Karpas-422 (cell line): ENCODE data around the gene MED4. TPM values are rescaled to one million over a fixed set of nuclear protein-coding genes. Genes with fewer than 3 reads are reported as not detected.

Experiments
- DNase-seq: peaks from one replicate; pipeline ENCODE4 v3.0.0-alpha.2; 2015
- H2AFZ ChIP-seq: fragments of 200-600 bp; sonication (generic); 2 replicates; pipeline ENCODE4 v1.6.1; 2014; ENCODE audit warnings: antibody characterized with exemption, low read length, mixed read lengths
- H3K27ac ChIP-seq: fragments of 200-600 bp; sonication (generic); 2 replicates; pipeline ENCODE4 v1.5.1; 2014; ENCODE audit warnings: mild to moderate bottlenecking, low read length, moderate library complexity
- H3K27me3 ChIP-seq: fragments of 200-600 bp; sonication (generic); 2 replicates; pipeline ENCODE4 v1.6.1; 2014; ENCODE audit warnings: low read length, mixed read lengths
- H3K36me3 ChIP-seq: fragments of 200-600 bp; sonication (generic); 2 replicates; pipeline ENCODE4 v1.6.1; 2014; ENCODE audit warnings: low read length, mixed read lengths; ENCODE audit not compliant: insufficient read depth
- H3K4me1 ChIP-seq: fragments of 200-600 bp; sonication (generic); 2 replicates; pipeline ENCODE4 v1.6.1; 2014; ENCODE audit warnings: mild to moderate bottlenecking, low read length, mixed read lengths
- H3K4me2 ChIP-seq: fragments of 200-600 bp; sonication (generic); 2 replicates; pipeline ENCODE4 v1.6.1; 2014; ENCODE audit warnings: low read length, low read depth, mild to moderate bottlenecking; ENCODE audit not compliant: poor library complexity, severe bottlenecking
- H3K4me3 ChIP-seq: fragments of 200-600 bp; sonication (generic); 2 replicates; pipeline ENCODE4 v1.5.1; 2014; ENCODE audit warnings: mild to moderate bottlenecking, antibody characterized with exemption, low read length, mixed read lengths
- H3K79me2 ChIP-seq: fragments of 200-600 bp; sonication (generic); 2 replicates; pipeline ENCODE4 v1.6.1; 2014; ENCODE audit warnings: mild to moderate bottlenecking, low read length, mixed read lengths
- H3K9ac ChIP-seq: fragments of 200-600 bp; sonication (generic); 2 replicates; pipeline ENCODE4 v1.6.0; 2014; ENCODE audit warnings: low read length
- H3K9me2 ChIP-seq: fragments of 200-600 bp; sonication (generic), shearing (Covaris generic); replicated peaks from 2 replicates; pipeline ENCODE4 v1.6.0; 2014; ENCODE audit warnings: mild to moderate bottlenecking, low read length, moderate library complexity; ENCODE audit not compliant: insufficient read depth
- H3K9me3 ChIP-seq: fragments of 300-700, 200-600 bp; sonication (generic); 2 replicates; pipeline ENCODE4 v1.6.1; 2014; ENCODE audit warnings: low read length, mixed read lengths
- H4K20me1 ChIP-seq: fragments of 200-600 bp; sonication (generic); 2 replicates; pipeline ENCODE4 v1.6.1; 2014; ENCODE audit warnings: mild to moderate bottlenecking, antibody characterized with exemption, low read length, low read depth; ENCODE audit not compliant: insufficient read depth
- total RNA-seq: library from RNA; depleted of rRNA; stranded (reverse); fragments of >200 nt; shearing (Covaris generic); gene quantifications from 2 replicates; pipeline ENCODE4 v1.2.3, GENCODE V29; 2014; ENCODE audit warnings: low replicate concordance

MED4 gene
- total RNA-seq, 1 experiment from 2014 or later: 68.3 TPM

- no peak overlapping the region for H3K4me2 ChIP-seq
- H3K27me3 ChIP-seq: no peaks in the 10 kb centered on the region
- H4K20me1 ChIP-seq: no peaks in the 10 kb centered on the region
- DNase-seq: no peak
- peaks cover 64% of the 10 kb centered on the region for H3K36me3 ChIP-seq
- H3K9me2 ChIP-seq: no peaks in the 10 kb centered on the region
- H3K79me2 ChIP-seq: peaks cover 35% of the 10 kb centered on the region
- H3K4me1 ChIP-seq: peaks cover 5% of the 10 kb centered on the region
- no peak overlapping the region for H3K9ac ChIP-seq
- no peak overlapping the region for H3K4me3 ChIP-seq
- H3K27ac ChIP-seq: no peak overlapping the region
- H3K9me3 ChIP-seq: no peaks in the 10 kb centered on the region
- no peak overlapping the region for H2AFZ ChIP-seq
Measured at GRCh38 chr13:48081739-48082138, 13.2 kb downstream of the MED4 start.

- H2AFZ ChIP-seq: no peak overlapping the region
- no peak overlapping the region for H3K4me3 ChIP-seq
- peaks cover 85% of the 10 kb centered on the region for H3K36me3 ChIP-seq
- H3K79me2 ChIP-seq: peaks cover 27% of the 10 kb centered on the region
- peaks cover 4% of the 10 kb centered on the region; the same call in 1 of the 2 replicates for H3K9me3 ChIP-seq
- no peak overlapping the region for H3K9ac ChIP-seq
- no peaks in the 10 kb centered on the region for H3K27me3 ChIP-seq
- H3K9me2 ChIP-seq: no peaks in the 10 kb centered on the region
- peak; percentile 85 for DNase-seq
- H4K20me1 ChIP-seq: no peaks in the 10 kb centered on the region
- H3K27ac ChIP-seq: no peak overlapping the region
- H3K4me2 ChIP-seq: no peak overlapping the region
- peaks cover 5% of the 10 kb centered on the region for H3K4me1 ChIP-seq
Measured at GRCh38 chr13:48078251-48078656, 16.6 kb downstream of the MED4 start.

GRCh38 chr13:48074006-48074405, 20.9 kb downstream of the MED4 start:
- no peak overlapping the region for H3K4me3 ChIP-seq
- no peaks in the 10 kb centered on the region for H4K20me1 ChIP-seq
- peaks cover 5% of the 10 kb centered on the region for H3K4me1 ChIP-seq
- peaks cover 92% of the 10 kb centered on the region for H3K36me3 ChIP-seq
- H3K9ac ChIP-seq: no peak overlapping the region
- no peaks in the 10 kb centered on the region for H3K27me3 ChIP-seq
- H3K4me2 ChIP-seq: no peak overlapping the region
- H3K9me3 ChIP-seq: peaks cover 26% of the 10 kb centered on the region
- peaks cover 25% of the 10 kb centered on the region for H3K79me2 ChIP-seq
- no peak overlapping the region for H3K27ac ChIP-seq
- H3K9me2 ChIP-seq: no peaks in the 10 kb centered on the region
- no peak overlapping the region for H2AFZ ChIP-seq
- no peak for DNase-seq

- Histone ChIP-seq H3K27ac (no peak overlapping the region), H3K36me3 (peaks cover 97% of the 10 kb centered on the region), H3K4me1 (no peaks in the 10 kb centered on the region), H3K4me3 (no peak overlapping the region), H3K9me3 (peaks cover 26% of the 10 kb centered on the region), H3K79me2 (peaks cover 33% of the 10 kb centered on the region), H2AFZ (no peak overlapping the region), H3K4me2 (no peak overlapping the region), H3K9ac (no peak overlapping the region), H3K9me2 (no peaks in the 10 kb centered on the region), H4K20me1 (no peaks in the 10 kb centered on the region), H3K27me3 (no peaks in the 10 kb centered on the region)
- DNase-seq: no peak
Measured at GRCh38 chr13:48072787-48073186, 22.1 kb downstream of the MED4 start.

GRCh38 chr13:48072304-48072703, 22.6 kb downstream of the MED4 start:
- peaks cover 36% of the 10 kb centered on the region for H3K79me2 ChIP-seq
- H3K4me2 ChIP-seq: no peak overlapping the region
- H3K4me3 ChIP-seq: no peak overlapping the region
- no peaks in the 10 kb centered on the region for H3K4me1 ChIP-seq
- H3K36me3 ChIP-seq: peaks cover 98% of the 10 kb centered on the region
- peaks cover 26% of the 10 kb centered on the region for H3K9me3 ChIP-seq
- H3K27ac ChIP-seq: no peak overlapping the region
- DNase-seq: no peak
- H3K9me2 ChIP-seq: no peaks in the 10 kb centered on the region
- no peaks in the 10 kb centered on the region for H3K27me3 ChIP-seq
- H3K9ac ChIP-seq: no peak overlapping the region
- H2AFZ ChIP-seq: no peak overlapping the region
- H4K20me1 ChIP-seq: no peaks in the 10 kb centered on the region

- H3K4me1 ChIP-seq: no peaks in the 10 kb centered on the region
- H3K27me3 ChIP-seq: no peaks in the 10 kb centered on the region
- no peak overlapping the region for H3K9ac ChIP-seq
- H3K4me3 ChIP-seq: no peak overlapping the region
- H3K79me2 ChIP-seq: peaks cover 29% of the 10 kb centered on the region
- no peaks in the 10 kb centered on the region for H3K9me2 ChIP-seq
- no peak for DNase-seq
- H3K4me2 ChIP-seq: no peak overlapping the region
- no peak overlapping the region for H3K27ac ChIP-seq
- H3K36me3 ChIP-seq: peaks cover 94% of the 10 kb centered on the region
- H3K9me3 ChIP-seq: peaks cover 26% of the 10 kb centered on the region
- H4K20me1 ChIP-seq: no peaks in the 10 kb centered on the region
- no peak overlapping the region for H2AFZ ChIP-seq
Measured at GRCh38 chr13:48070942-48071341, 24.0 kb downstream of the MED4 start.

- Histone ChIP-seq H3K27me3 (no peaks in the 10 kb centered on the region), H2AFZ (no peak overlapping the region), H3K9me2 (no peaks in the 10 kb centered on the region), H3K4me1 (peaks cover 5% of the 10 kb centered on the region), H3K79me2 (peaks cover 25% of the 10 kb centered on the region), H4K20me1 (no peaks in the 10 kb centered on the region), H3K36me3 (peaks cover 83% of the 10 kb centered on the region), H3K4me3 (no peak overlapping the region), H3K9me3 (peaks cover 26% of the 10 kb centered on the region), H3K9ac (no peak overlapping the region), H3K27ac (no peak overlapping the region), H3K4me2 (no peak overlapping the region)
- DNase-seq: no peak
Measured at GRCh38 chr13:48069573-48069972, 25.3 kb downstream of the MED4 start.

GRCh38 chr13:48068952-48069351, 26.0 kb downstream of the MED4 start:
- Histone ChIP-seq H3K9me3 (peaks cover 22% of the 10 kb centered on the region), H3K4me2 (no peak overlapping the region), H3K4me3 (no peak overlapping the region), H3K9me2 (no peaks in the 10 kb centered on the region), H3K27me3 (no peaks in the 10 kb centered on the region), H4K20me1 (no peaks in the 10 kb centered on the region), H3K9ac (no peak overlapping the region), H3K36me3 (peaks cover 77% of the 10 kb centered on the region), H3K79me2 (peaks cover 31% of the 10 kb centered on the region), H2AFZ (no peak overlapping the region), H3K27ac (no peak overlapping the region), H3K4me1 (peaks cover 5% of the 10 kb centered on the region)
- no peak for DNase-seq

- H3K27ac ChIP-seq: no peak overlapping the region
- no peak overlapping the region for H3K9ac ChIP-seq
- peaks cover 68% of the 10 kb centered on the region for H3K36me3 ChIP-seq
- H3K79me2 ChIP-seq: peaks cover 37% of the 10 kb centered on the region
- H3K4me1 ChIP-seq: peaks cover 5% of the 10 kb centered on the region
- no peaks in the 10 kb centered on the region for H3K27me3 ChIP-seq
- no peaks in the 10 kb centered on the region for H3K9me2 ChIP-seq
- no peak overlapping the region for H3K4me2 ChIP-seq
- no peaks in the 10 kb centered on the region for H4K20me1 ChIP-seq
- H3K4me3 ChIP-seq: no peak overlapping the region
- H2AFZ ChIP-seq: no peak overlapping the region
- no peak for DNase-seq
- peaks cover 22% of the 10 kb centered on the region for H3K9me3 ChIP-seq
Measured at GRCh38 chr13:48068036-48068435, 26.9 kb downstream of the MED4 start.
